Activated CD4-positive, alpha-beta memory T cell treated with anti-CD3 and anti-CD28 coated beads for 36 hours (primary cell): Measurements from ENCODE around the gene SERGEF. TPM values are rescaled to one million over a fixed set of nuclear protein-coding genes. Genes with fewer than 3 reads are reported as not detected.

ENCODE experiments used
- CTCF ChIA-PET: fragments of 350-600 bp; sonication (Branson Sonifier 250); formaldehyde crosslinking; loops from one replicate; lab custom pipeline; 2021; ENCODE audit warnings: antibody characterized with exemption, inconsistent platforms; lab: Charles Lee
- POLR2A ChIA-PET: fragments of 350-600 bp; sonication (Branson Sonifier 250); formaldehyde crosslinking; loops from one replicate; lab custom pipeline; 2021; ENCODE audit warnings: antibody characterized with exemption; lab: Charles Lee
- DNase-seq: peaks from one replicate; pipeline ENCODE4 v3.0.0-alpha.2; 2020
- H3K27ac Mint-ChIP-seq: one replicate; pipeline ENCODE4 v1.8.0; 2021; ENCODE audit warnings: mixed read lengths
- H3K27me3 Mint-ChIP-seq: one replicate; pipeline ENCODE4 v1.8.0; 2021; ENCODE audit warnings: mixed read lengths
- H3K36me3 Mint-ChIP-seq: one replicate; pipeline ENCODE4 v1.8.0; 2021; ENCODE audit warnings: mixed read lengths
- H3K4me1 Mint-ChIP-seq: one replicate; pipeline ENCODE4 v1.8.0; 2021; ENCODE audit warnings: low read depth, mixed read lengths
- H3K4me3 Mint-ChIP-seq: one replicate; pipeline ENCODE4 v1.8.0; 2021; ENCODE audit warnings: mild to moderate bottlenecking, mixed read lengths
- H3K9me3 Mint-ChIP-seq: one replicate; pipeline ENCODE4 v1.8.0; 2021; ENCODE audit warnings: mixed read lengths
- intact Hi-C: fragments of 100-400 bp; cut with micrococcal nuclease; formaldehyde crosslinking; loops from one replicate; pipeline ENCODE4 v1.15.1; 2023
- total RNA-seq, 2 experiments: library from RNA; stranded (reverse); gene quantifications; one replicate each; pipeline ENCODE4 v1.2.3, GENCODE V29; 2021

The SERGEF gene
- total RNA-seq, 2 experiments from 2014 or later = 42.7 to 44.2 TPM

DNA sequence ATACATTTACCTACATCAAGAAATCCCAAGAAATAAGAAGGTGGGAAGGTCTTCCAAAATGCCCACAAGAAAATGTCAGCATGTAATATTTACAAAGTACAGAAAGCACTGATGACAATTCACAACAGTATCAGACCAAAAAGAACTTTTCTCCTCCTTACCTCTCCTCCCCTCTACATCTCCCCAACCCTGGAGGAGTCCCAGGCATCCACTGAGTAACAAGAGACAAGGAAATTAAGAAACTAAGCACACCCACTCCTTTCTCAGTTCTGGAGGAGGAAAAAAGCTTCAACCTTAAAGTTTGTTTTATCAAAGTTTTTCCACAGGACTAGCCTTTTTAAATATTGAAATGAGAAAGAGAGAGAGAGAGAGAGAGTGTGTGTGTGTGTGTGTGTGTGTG is 2.0 kb upstream of the SERGEF start:
- POLR2A ChIA-PET = interaction anchor here (1.2 to 3.3 kb wide), 2 partner anchors 39 to 90 kb away, joined by 3 to 19 read pairs; partner anchors contain the start of gene SAAL1
- no peaks in the 10 kb centered on the region for H3K36me3 Mint-ChIP-seq
- no peaks in the 10 kb centered on the region for H3K9me3 Mint-ChIP-seq
- CTCF ChIA-PET = interaction anchor here (2.1 kb wide), 1 partner anchor 100 kb away, joined by 10 read pairs; no protein-coding TSS in a partner anchor
- peak overlapping the region; percentile 14 for H3K4me3 Mint-ChIP-seq
- no peak for DNase-seq
- H3K27me3 Mint-ChIP-seq = no peaks in the 10 kb centered on the region
- intact Hi-C loops = loop anchor here (5.0 to 10.0 kb wide), 5 partner anchors 307 to 1278 kb away; partner anchors contain the start of genes C11orf58, GTF2H1, HPS5 and NCR3LG1
- H3K4me1 Mint-ChIP-seq = peaks cover 40% of the 10 kb centered on the region
- H3K27ac Mint-ChIP-seq = peak overlapping the region; percentile 80

DNA sequence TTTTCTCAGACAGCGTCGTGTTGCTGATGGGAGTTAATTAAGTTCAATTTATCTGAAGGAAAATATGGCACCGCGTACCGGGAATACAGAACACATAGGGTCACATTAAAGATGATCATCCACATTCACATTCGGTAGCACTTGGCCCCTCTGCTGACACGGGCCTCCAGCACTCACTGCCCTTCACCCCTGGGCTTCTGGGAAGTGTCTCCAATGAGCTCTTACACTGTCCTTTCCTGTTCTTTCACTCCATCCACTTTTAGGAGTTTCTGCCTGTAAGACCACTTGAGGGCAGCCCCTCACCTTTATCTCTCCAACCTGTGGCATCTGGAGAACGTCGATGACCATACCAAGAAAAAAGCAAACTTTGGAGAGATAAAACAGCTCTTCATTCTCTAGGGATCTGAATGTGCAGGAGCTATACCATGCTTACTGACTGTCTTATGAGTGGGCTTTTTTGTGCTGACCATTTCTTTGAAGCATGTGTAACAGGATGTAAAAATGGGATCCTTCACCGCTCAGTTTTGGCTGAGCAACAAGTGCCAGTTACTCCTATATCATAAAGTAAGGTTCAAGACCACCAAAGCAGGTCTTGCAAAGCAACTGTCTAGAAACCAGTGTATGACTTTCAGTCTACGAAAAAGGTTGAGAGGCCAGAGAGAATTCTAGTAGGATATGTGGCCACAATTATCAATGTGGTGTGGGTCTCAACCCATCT is 1.1 kb upstream of the SERGEF start:
- ChIA-PET POLR2A (interaction anchor here (1.1 to 3.3 kb wide), 5 partner anchors 11 to 91 kb away, joined by 3 to 19 read pairs (median 4); partner anchors contain the start of gene SAAL1), CTCF (interaction anchor here (0.5 to 3.3 kb wide), 5 partner anchors 11 to 708 kb away, joined by 4 to 23 read pairs (median 6); partner anchors contain the start of gene SAAL1)
- H3K36me3 Mint-ChIP-seq = no peaks in the 10 kb centered on the region
- no peaks in the 10 kb centered on the region for H3K9me3 Mint-ChIP-seq
- intact Hi-C loops = loop anchor here (1.0 to 10.0 kb wide), 8 partner anchors 23 to 1277 kb away; partner anchors contain the start of genes C11orf58, GTF2H1, HPS5 and NCR3LG1
- H3K27me3 Mint-ChIP-seq = no peaks in the 10 kb centered on the region
- DNase-seq = peak; percentile 15
- H3K4me1 Mint-ChIP-seq = peaks cover 40% of the 10 kb centered on the region
- peak overlapping the region; percentile 88 for H3K27ac Mint-ChIP-seq
- peak overlapping the region; percentile 93 for H3K4me3 Mint-ChIP-seq

DNA sequence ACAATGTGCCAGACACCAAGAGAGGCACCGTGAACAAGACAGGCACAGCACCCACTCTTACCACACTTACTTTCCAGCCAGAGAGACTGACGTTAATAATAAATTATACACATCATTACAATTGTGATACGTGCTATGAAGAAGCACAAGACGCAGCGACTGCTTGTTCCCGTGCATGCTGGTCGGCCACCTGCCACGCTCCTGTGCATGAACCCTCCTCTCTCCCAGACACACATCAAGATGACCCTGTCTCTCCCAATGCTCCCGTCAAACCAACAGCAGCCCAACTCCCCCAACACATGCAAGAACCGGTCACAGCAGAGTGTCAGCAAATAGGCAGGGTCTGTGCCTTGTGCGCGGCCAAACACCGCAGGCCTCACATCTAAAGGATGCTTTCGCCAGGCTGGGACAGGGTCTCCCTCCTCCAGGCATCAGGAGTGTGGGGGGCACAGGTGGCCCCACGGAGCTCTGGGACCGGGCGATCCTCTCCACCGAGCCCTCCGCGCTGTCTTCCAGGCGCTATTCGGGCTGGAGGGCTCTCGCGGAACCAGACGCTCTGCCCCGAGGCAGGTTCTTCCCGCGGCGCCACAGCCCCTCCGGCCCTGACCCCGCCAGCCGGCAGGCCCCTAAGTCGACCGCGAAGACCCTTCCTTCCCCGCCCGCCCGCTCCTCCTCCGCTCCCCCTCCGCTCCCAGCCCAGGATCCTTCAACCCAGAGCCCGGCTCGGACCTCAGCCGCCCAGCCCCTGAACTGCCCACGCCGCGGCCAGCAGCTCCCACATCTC is 533 bp downstream of the SERGEF start:
- intact Hi-C loops = loop anchor here (2.0 to 10.0 kb wide), 6 partner anchors 22 to 1275 kb away; partner anchors contain the start of genes C11orf58, GTF2H1, HPS5 and NCR3LG1
- ChIA-PET POLR2A (interaction anchor here (0.8 to 3.3 kb wide), 4 partner anchors 12 to 93 kb away, joined by 3 to 19 read pairs (median 6); partner anchors contain the start of gene SAAL1), CTCF (interaction anchor here (2.6 to 3.3 kb wide), 2 partner anchors 9 to 93 kb away, joined by 6 to 23 read pairs; partner anchors contain the start of gene SAAL1)
- H3K27me3 Mint-ChIP-seq = no peaks in the 10 kb centered on the region
- H3K4me1 Mint-ChIP-seq = peaks cover 40% of the 10 kb centered on the region
- DNase-seq = peak; percentile 37
- H3K9me3 Mint-ChIP-seq = no peaks in the 10 kb centered on the region
- peak overlapping the region; percentile 93 for H3K4me3 Mint-ChIP-seq
- peak overlapping the region; percentile 80 for H3K27ac Mint-ChIP-seq
- no peaks in the 10 kb centered on the region for H3K36me3 Mint-ChIP-seq

DNA sequence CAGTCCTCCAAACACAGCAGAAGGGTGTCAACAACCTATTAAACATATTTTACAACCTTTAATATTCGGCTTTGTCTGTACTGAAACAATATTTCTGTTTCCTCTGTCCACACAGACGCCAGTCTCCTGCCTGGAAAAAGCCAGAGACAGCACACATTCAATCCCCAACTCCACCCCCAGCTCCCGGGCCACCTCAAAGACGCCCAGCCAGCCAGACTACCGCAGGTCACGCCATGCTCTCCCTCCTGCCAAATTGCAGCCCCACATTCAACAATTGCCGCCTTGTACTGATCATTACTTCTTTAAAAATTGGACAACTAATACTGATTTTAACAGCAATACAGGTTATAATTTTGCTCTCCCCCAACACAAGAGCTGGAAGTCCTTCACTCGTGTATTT is 1.2 kb downstream of the SERGEF start:
- Mint-ChIP-seq H3K36me3 (peaks cover 2% of the 10 kb centered on the region), H3K27ac (peak overlapping the region; percentile 80), H3K4me3 (peak overlapping the region; percentile 93), H3K9me3 (no peaks in the 10 kb centered on the region), H3K4me1 (peaks cover 40% of the 10 kb centered on the region), H3K27me3 (no peaks in the 10 kb centered on the region)
- ChIA-PET POLR2A (interaction anchor here (1.7 kb wide), 1 partner anchor 11 kb away, joined by 7 read pairs; no protein-coding TSS in a partner anchor), CTCF (interaction anchor here (3.3 kb wide), 1 partner anchor 94 kb away, joined by 23 read pairs; the partner anchor contains the start of gene SAAL1)
- intact Hi-C loops = loop anchor here (2.0 to 10.0 kb wide), 6 partner anchors 21 to 1274 kb away; partner anchors contain the start of genes C11orf58, GTF2H1, HPS5 and NCR3LG1
- DNase-seq = no peak

DNA sequence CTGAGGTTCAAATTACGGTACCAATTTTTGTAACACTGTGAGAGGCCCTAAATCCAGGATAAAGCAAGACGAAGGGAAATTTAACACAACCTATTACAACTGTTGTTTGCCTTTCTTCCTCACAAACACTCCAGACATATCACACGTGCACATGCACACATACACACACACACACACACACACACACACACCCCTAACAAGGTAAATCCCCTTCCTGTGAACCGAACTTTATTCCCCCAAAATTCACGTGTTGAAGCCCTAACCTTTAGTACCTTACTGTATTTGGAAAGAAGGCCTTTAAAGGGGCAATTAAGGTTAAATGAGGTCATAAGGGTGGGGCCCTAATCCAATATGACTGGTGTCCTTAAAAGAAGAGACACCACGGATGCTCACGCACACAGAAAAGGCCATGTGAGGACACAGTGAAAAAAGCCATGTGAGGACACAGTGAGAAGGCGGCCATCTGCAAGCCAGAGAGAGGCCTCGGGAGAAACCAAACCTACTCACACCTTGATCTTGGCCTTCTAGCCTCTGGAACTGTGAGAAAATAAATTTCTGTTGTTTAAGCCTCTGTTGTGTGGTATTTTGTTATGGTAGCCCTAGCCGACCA is 1.8 kb downstream of the SERGEF start:
- Mint-ChIP-seq H3K9me3 (no peaks in the 10 kb centered on the region), H3K4me1 (peaks cover 40% of the 10 kb centered on the region), H3K36me3 (peaks cover 5% of the 10 kb centered on the region), H3K4me3 (no peak overlapping the region), H3K27me3 (no peaks in the 10 kb centered on the region), H3K27ac (no peak overlapping the region)
- ChIA-PET POLR2A (interaction anchor here (1.7 kb wide), 1 partner anchor 10 kb away, joined by 7 read pairs; no protein-coding TSS in a partner anchor), CTCF (interaction anchor here (1.5 to 3.3 kb wide), 3 partner anchors 94 to 104 kb away, joined by 4 to 23 read pairs (median 16); partner anchors contain the start of gene SAAL1)
- intact Hi-C loops = loop anchor here (5.0 to 10.0 kb wide), 5 partner anchors 311 to 1274 kb away; partner anchors contain the start of genes C11orf58, GTF2H1, HPS5 and NCR3LG1
- DNase-seq = no peak

DNA sequence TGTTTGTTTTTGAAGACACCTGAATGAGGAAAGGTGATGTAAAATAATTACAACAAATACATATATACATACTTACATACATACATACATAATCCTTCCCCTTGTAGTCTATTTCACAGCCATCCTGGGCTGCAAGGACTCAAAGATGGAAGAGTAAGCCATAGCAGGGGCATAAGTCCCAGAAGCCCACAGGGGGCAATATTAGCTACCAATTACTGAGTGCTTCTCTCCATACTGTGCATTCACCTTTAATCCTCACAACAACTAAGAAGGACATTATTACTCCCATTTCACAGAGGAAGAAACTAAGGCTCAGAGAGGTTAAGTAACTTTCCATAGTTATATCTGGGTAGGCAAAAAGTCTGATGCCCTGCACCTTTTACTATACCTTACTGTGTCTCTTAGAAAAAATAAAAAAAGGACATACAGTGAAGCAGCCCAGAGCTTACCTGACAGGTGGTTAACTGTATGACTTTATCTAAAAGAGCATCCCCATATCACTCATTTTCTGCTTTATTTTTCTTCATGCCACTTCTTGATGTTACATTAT is 2.7 kb downstream of the SERGEF start:
- ChIA-PET CTCF (interaction anchor here (0.7 to 1.6 kb wide), 4 partner anchors 53 to 279 kb away, joined by 3 to 16 read pairs (median 4); partner anchors contain the start of gene SAAL1), POLR2A (interaction anchor here (1.2 to 1.4 kb wide), 2 partner anchors 11 to 516 kb away, joined by 3 read pairs; no protein-coding TSS in a partner anchor)
- Mint-ChIP-seq H3K9me3 (no peaks in the 10 kb centered on the region), H3K36me3 (peaks cover 7% of the 10 kb centered on the region), H3K4me3 (no peak overlapping the region), H3K27ac (no peak overlapping the region), H3K27me3 (no peaks in the 10 kb centered on the region), H3K4me1 (peaks cover 38% of the 10 kb centered on the region)
- intact Hi-C loops = loop anchor here (5.0 to 10.0 kb wide), 5 partner anchors 312 to 1273 kb away; partner anchors contain the start of genes C11orf58, GTF2H1, HPS5 and NCR3LG1
- DNase-seq = no peak

DNA sequence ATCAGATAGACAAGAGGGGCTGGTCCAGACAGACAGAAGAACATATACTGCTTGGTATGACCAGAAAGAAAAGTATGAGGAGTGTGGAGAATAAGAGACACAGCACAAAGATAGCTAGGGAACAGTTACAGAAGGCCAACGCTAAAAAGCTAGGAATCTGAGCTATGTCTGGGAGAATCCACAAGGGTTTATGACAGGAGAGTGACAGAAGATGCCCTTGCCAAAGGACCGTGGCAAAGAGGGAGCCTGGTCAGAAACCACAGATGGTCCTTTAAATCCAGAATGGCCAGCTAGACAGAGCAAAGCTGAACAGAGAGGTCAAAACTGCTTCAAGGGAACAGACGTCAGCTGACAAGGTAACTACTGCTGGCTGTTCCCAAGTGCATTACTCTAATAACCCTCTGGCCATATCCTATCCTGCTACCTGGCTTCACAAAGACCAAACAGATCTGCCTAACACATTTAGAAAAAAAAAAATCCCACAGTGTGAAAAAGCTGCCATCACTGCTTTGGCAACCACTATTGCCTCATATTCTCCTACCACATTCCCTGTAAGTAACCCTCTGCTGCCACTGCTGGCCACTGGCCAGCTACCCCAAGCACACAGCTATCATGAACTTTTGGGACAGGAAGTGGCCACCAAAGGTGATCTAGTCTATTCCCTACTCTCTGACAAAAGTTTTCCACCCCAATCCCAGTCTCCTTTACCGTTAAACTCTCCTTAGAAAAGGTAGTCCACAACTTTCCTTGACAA is 7.3 kb downstream of the SERGEF start:
- intact Hi-C loops = no loop called here
- no peaks in the 10 kb centered on the region for H3K27me3 Mint-ChIP-seq
- DNase-seq = no peak
- H3K9me3 Mint-ChIP-seq = no peaks in the 10 kb centered on the region
- H3K36me3 Mint-ChIP-seq = peaks cover 15% of the 10 kb centered on the region
- ChIA-PET POLR2A (interaction anchor here (1.1 kb wide), 1 partner anchor 18 kb away, joined by 3 read pairs; no protein-coding TSS in a partner anchor), CTCF (interaction anchor here (1.2 kb wide), 1 partner anchor 13 kb away, joined by 6 read pairs; no protein-coding TSS in a partner anchor)
- H3K27ac Mint-ChIP-seq = no peak overlapping the region
- no peak overlapping the region for H3K4me3 Mint-ChIP-seq
- peaks cover 1% of the 10 kb centered on the region for H3K4me1 Mint-ChIP-seq

DNA sequence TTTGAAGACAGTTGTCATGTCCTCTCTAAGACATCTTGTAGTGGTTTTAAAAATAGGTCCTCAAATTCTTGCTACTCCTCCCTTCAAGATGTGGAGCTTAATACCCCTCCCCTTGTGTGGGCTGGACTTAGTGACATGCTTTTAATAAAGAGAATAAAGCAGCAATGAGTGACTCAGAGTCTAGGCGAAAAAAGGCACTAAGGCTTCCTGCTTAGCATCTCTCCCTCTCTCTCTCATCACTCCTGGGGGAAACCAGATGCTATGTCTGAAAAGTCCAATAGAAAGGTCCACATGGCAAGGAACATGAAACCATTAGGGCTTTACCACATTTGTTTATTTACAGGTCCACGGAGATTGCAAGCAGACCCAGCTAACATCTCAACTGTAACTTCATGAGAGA is 11.7 kb downstream of the SERGEF start:
- DNase-seq = no peak
- Mint-ChIP-seq H3K9me3 (no peaks in the 10 kb centered on the region), H3K27me3 (no peaks in the 10 kb centered on the region), H3K4me3 (no peak overlapping the region), H3K4me1 (no peaks in the 10 kb centered on the region), H3K27ac (no peak overlapping the region), H3K36me3 (peaks cover 28% of the 10 kb centered on the region)
- ChIA-PET POLR2A (interaction anchor here (0.5 to 2.3 kb wide), 2 partner anchors 11 to 616 kb away, joined by 4 to 7 read pairs; partner anchors contain the start of gene SERGEF), CTCF (interaction anchor here (1.0 to 1.6 kb wide), 3 partner anchors 21 to 402 kb away, joined by 3 to 6 read pairs (median 4); no protein-coding TSS in a partner anchor)
- intact Hi-C loops = no loop called here

DNA sequence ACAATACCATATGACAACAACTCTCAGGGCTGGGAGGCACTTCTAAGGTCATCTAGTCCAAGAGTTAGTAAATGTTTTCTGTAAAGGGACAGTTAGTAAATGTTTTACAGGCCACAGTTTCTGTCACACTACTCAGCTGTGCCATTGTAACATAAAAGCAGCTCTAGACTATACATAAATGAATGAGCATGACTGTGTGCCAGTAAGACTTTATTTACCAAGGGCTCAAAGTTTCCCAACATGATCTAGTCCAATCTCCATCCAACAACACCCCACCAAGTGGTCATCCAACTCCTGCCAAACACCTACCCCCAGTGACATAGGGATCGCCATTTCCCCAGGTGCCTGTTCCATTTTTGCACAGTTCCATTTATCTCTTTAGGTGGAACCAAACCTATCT is 12.1 kb downstream of the SERGEF start:
- no peaks in the 10 kb centered on the region for H3K4me1 Mint-ChIP-seq

More for the DNA sequence above, 12.1 kb downstream of the SERGEF start:
- Mint-ChIP-seq H3K27me3 (no peaks in the 10 kb centered on the region), H3K36me3 (peaks cover 28% of the 10 kb centered on the region), H3K4me3 (no peak overlapping the region), H3K27ac (no peak overlapping the region), H3K9me3 (no peaks in the 10 kb centered on the region)
- intact Hi-C loops = no loop called here
- ChIA-PET CTCF (interaction anchor here (0.9 to 1.6 kb wide), 5 partner anchors 9 to 402 kb away, joined by 3 to 6 read pairs (median 4); no protein-coding TSS in a partner anchor), POLR2A (interaction anchor here (2.3 kb wide), 1 partner anchor 11 kb away, joined by 7 read pairs; the partner anchor contains the start of gene SERGEF)
- no peak for DNase-seq
